Measurements from ENCODE around the gene STARD8.

DNA sequence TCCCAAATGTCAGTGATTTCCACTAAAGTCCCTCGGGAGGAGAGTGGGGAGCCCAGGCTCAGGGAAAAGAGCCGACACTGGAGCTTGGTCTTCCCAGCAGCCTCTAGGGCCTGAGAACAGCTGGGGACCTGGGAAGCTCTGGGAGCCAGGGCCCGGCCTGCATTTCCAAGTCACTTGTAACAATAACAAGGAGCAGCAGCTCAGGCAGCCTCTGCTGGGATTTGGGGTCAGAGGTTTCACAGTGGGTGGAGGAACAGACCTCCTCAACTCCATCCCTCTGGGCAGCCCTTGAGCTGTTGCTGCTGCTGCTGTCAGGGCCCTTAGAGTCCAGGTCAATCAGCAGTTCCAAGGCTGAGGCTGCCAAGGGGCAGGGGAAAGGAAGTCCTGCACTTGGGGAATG, 11.1 kb downstream of the STARD8 start:
- TF ChIP-seq, protein P1, sequence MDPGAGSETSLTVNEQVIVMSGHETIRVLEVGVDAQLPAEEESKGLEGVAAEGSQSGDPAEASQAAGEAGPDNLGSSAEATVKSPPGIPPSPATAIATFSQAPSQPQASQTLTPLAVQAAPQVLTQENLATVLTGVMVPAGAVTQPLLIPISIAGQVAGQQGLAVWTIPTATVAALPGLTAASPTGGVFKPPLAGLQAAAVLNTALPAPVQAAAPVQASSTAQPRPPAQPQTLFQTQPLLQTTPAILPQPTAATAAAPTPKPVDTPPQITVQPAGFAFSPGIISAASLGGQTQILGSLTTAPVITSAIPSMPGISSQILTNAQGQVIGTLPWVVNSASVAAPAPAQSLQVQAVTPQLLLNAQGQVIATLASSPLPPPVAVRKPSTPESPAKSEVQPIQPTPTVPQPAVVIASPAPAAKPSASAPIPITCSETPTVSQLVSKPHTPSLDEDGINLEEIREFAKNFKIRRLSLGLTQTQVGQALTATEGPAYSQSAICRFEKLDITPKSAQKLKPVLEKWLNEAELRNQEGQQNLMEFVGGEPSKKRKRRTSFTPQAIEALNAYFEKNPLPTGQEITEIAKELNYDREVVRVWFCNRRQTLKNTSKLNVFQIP (CRISPR knock-in tag; IDR thresholded peaks at IDR 0.05; ENCODE audit: borderline replicate concordance, low read depth): no peak
- TF ChIP-seq ZNF565 (CRISPR knock-in tag; conservative IDR thresholded peaks at IDR 0.05; ENCODE audit: low read depth) (no peak), RARB (CRISPR knock-in tag; IDR thresholded peaks at IDR 0.05) (no peak), OSR1 (CRISPR knock-in tag; IDR thresholded peaks at IDR 0.05) (no peak), TCF4 (CRISPR knock-in tag; IDR thresholded peaks at IDR 0.05; ENCODE audit: borderline replicate concordance) (no peak), SNAI2 (CRISPR knock-in tag; IDR thresholded peaks at IDR 0.05) (no peak), ARNTL (CRISPR knock-in tag; IDR thresholded peaks at IDR 0.05; ENCODE audit: borderline replicate concordance, low read depth) (no peak)
